Measurements from ENCODE around the gene EEFSEC. TPM values are rescaled to one million over a fixed set of nuclear protein-coding genes. Genes with fewer than 3 reads are reported as not detected.

The EEFSEC gene
- total RNA-seq, 1 donor from 2014 or later = 6.1 TPM

DNA sequence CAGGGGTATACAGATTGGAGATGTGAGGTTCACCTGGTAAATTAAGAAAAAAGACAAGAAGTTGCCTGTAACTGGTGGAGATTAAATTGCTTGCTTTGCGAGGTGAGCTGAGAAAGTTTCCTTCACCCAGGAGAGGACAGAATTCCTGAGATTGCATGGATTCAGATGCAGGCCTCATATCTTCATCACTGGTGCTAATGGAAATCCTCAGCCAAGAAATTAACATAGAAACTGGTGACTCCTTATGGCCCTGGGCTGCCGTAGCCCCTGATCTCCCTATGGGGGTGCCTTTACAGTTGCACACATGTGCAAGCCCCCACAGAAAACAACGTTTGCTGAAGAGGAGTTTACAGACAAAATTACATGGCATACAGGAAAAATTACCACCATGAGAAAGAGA is 68.0 kb downstream of the EEFSEC start:
- peaks cover 3% of the 10 kb centered on the region for H4K20me1 ChIP-seq (ENCODE audit: insufficient read depth, low read length)
- no peaks in the 10 kb centered on the region for H3K36me3 ChIP-seq (ENCODE audit: insufficient read depth, low read length)
- DNase-seq (ENCODE audit: low read depth) (no peak), FAIRE-seq (no peak)
- H3K4me1 ChIP-seq (ENCODE audit: insufficient read depth, low read length) = no peaks in the 10 kb centered on the region
- H3K9ac ChIP-seq (ENCODE audit: low read length) = no peak overlapping the region
- peaks cover 6% of the 10 kb centered on the region for H3K36me3 Mint-ChIP-seq (ENCODE audit: low read depth, unreplicated experiment)
- no peak for TF ChIP-seq EZH2 (IDR thresholded peaks at IDR 0.05; ENCODE audit: insufficient read depth, low read length)
- TF ChIP-seq, protein P1, sequence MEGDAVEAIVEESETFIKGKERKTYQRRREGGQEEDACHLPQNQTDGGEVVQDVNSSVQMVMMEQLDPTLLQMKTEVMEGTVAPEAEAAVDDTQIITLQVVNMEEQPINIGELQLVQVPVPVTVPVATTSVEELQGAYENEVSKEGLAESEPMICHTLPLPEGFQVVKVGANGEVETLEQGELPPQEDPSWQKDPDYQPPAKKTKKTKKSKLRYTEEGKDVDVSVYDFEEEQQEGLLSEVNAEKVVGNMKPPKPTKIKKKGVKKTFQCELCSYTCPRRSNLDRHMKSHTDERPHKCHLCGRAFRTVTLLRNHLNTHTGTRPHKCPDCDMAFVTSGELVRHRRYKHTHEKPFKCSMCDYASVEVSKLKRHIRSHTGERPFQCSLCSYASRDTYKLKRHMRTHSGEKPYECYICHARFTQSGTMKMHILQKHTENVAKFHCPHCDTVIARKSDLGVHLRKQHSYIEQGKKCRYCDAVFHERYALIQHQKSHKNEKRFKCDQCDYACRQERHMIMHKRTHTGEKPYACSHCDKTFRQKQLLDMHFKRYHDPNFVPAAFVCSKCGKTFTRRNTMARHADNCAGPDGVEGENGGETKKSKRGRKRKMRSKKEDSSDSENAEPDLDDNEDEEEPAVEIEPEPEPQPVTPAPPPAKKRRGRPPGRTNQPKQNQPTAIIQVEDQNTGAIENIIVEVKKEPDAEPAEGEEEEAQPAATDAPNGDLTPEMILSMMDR (IDR thresholded peaks at IDR 0.05; ENCODE audit: insufficient read depth, low read depth, low read length) = no peak
- H3K9me3 ChIP-seq (ENCODE audit: insufficient read depth, low read depth, low read length) = no peaks in the 10 kb centered on the region
- no peak overlapping the region for H3K27ac Mint-ChIP-seq (ENCODE audit: unreplicated experiment)
- no peaks in the 10 kb centered on the region for H3K79me2 ChIP-seq (ENCODE audit: insufficient read depth, low read length)
- H3K4me1 Mint-ChIP-seq (ENCODE audit: low read depth, unreplicated experiment) = peaks cover 17% of the 10 kb centered on the region
- peaks cover 8% of the 10 kb centered on the region for H3K9me3 Mint-ChIP-seq (ENCODE audit: unreplicated experiment)
- H2AFZ ChIP-seq (ENCODE audit: low read depth, low read length) = no peak overlapping the region
- H3K27me3 ChIP-seq (ENCODE audit: insufficient read depth, low read length) = no peaks in the 10 kb centered on the region
- H3K4me3 ChIP-seq (ENCODE audit: insufficient read depth, low read depth, low read length) = no peak overlapping the region
- H3K27me3 Mint-ChIP-seq (ENCODE audit: low read depth, unreplicated experiment) = no peaks in the 10 kb centered on the region
- H3K27ac ChIP-seq (ENCODE audit: low read depth, low read length) = no peak overlapping the region
- H3K4me2 ChIP-seq (ENCODE audit: low read length) = no peak overlapping the region
- no peak overlapping the region for H3K4me3 Mint-ChIP-seq (ENCODE audit: unreplicated experiment)

DNA sequence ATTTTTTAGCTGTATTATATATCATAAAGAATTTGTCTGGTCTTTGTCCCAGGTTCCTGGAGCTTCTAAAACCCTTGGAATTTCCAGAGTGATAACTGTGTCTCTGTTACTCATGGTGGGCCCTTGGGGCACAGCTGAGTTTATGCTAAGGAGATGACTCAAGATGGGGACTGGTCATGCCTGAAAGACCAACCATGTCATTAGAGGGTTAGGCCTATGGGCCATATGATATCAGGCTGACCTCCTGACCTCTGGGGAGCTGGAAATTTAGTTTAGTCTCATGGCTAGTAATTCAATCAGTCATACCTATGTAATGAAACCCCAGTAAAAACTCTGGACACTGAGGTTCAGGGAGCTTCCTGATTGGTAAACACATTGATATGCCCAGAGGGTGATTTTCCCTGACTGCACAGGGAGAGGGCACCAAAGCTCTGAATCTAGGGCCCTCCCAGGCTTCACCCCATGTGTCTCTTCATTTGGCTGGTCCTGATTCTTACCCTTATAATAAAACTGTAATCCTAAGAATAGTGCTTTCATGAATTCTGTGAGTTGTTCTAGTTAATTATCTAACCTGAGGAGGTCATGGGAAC is 69.6 kb downstream of the EEFSEC start:
- Histone ChIP-seq H3K36me3 (ENCODE audit: insufficient read depth, low read length) (no peaks in the 10 kb centered on the region), H4K20me1 (ENCODE audit: insufficient read depth, low read length) (peaks cover 16% of the 10 kb centered on the region), H3K4me3 (ENCODE audit: insufficient read depth, low read depth, low read length) (no peak overlapping the region), H3K27me3 (ENCODE audit: insufficient read depth, low read length) (no peaks in the 10 kb centered on the region), H3K4me2 (ENCODE audit: low read length) (no peak overlapping the region), H3K9ac (ENCODE audit: low read length) (no peak overlapping the region), H3K79me2 (ENCODE audit: insufficient read depth, low read length) (no peaks in the 10 kb centered on the region), H2AFZ (ENCODE audit: low read depth, low read length) (no peak overlapping the region), H3K9me3 (ENCODE audit: insufficient read depth, low read depth, low read length) (no peaks in the 10 kb centered on the region), H3K4me1 (ENCODE audit: insufficient read depth, low read length) (no peaks in the 10 kb centered on the region), H3K27ac (ENCODE audit: low read depth, low read length) (no peak overlapping the region)
- Mint-ChIP-seq H3K9me3 (ENCODE audit: unreplicated experiment) (peaks cover 8% of the 10 kb centered on the region), H3K4me3 (ENCODE audit: unreplicated experiment) (no peak overlapping the region), H3K27me3 (ENCODE audit: low read depth, unreplicated experiment) (no peaks in the 10 kb centered on the region), H3K27ac (ENCODE audit: unreplicated experiment) (no peak overlapping the region), H3K4me1 (ENCODE audit: low read depth, unreplicated experiment) (peaks cover 13% of the 10 kb centered on the region), H3K36me3 (ENCODE audit: low read depth, unreplicated experiment) (peaks cover 6% of the 10 kb centered on the region)
- no peak for DNase-seq (ENCODE audit: low read depth)
- no peak for FAIRE-seq
- TF ChIP-seq, protein P1 (IDR thresholded peaks at IDR 0.05; ENCODE audit: insufficient read depth, low read depth, low read length) = no peak
- TF ChIP-seq EZH2 (IDR thresholded peaks at IDR 0.05; ENCODE audit: insufficient read depth, low read length) = no peak

DNA sequence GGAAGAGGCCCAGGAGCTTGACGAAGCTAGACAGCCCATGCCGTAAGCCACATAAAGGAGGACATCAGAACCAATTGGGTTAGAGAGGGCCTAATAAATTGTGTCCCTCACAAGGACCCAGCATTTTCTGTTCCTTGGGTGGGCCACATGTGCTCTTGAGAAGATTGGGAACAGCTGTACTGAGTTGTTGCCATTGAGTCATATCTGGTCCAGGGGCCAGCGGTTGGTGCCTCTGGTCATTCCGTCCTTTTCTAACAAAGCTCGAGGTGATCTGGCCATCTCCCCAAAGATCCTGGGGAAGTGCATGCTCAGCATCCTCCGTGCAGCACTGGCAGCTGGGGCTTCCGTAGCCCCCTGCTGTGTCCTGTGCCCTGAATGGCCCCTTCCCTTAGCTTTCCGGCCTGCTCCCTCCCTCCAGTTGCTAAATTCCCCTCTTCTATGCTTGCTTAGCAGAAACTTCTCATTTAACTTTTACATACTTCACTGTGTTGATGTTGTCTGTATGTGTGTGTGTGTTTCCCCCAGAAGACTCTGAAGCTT is 73.0 kb downstream of the EEFSEC start:
- H3K4me1 Mint-ChIP-seq (ENCODE audit: low read depth, unreplicated experiment) = peaks cover 3% of the 10 kb centered on the region
- no peak overlapping the region for H3K27ac Mint-ChIP-seq (ENCODE audit: unreplicated experiment)
- Histone ChIP-seq H3K36me3 (ENCODE audit: insufficient read depth, low read length) (no peaks in the 10 kb centered on the region), H3K79me2 (ENCODE audit: insufficient read depth, low read length) (no peaks in the 10 kb centered on the region), H4K20me1 (ENCODE audit: insufficient read depth, low read length) (peaks cover 28% of the 10 kb centered on the region), H2AFZ (ENCODE audit: low read depth, low read length) (no peak overlapping the region), H3K4me1 (ENCODE audit: insufficient read depth, low read length) (no peaks in the 10 kb centered on the region), H3K4me3 (ENCODE audit: insufficient read depth, low read depth, low read length) (no peak overlapping the region), H3K27me3 (ENCODE audit: insufficient read depth, low read length) (no peaks in the 10 kb centered on the region), H3K4me2 (ENCODE audit: low read length) (no peak overlapping the region), H3K9me3 (ENCODE audit: insufficient read depth, low read depth, low read length) (no peaks in the 10 kb centered on the region), H3K27ac (ENCODE audit: low read depth, low read length) (no peak overlapping the region), H3K9ac (ENCODE audit: low read length) (no peak overlapping the region)
- no peak for FAIRE-seq
- TF ChIP-seq, protein P1 (IDR thresholded peaks at IDR 0.05; ENCODE audit: insufficient read depth, low read depth, low read length) = no peak
- TF ChIP-seq EZH2 (IDR thresholded peaks at IDR 0.05; ENCODE audit: insufficient read depth, low read length) = no peak
- peaks cover 8% of the 10 kb centered on the region for H3K9me3 Mint-ChIP-seq (ENCODE audit: unreplicated experiment)
- no peaks in the 10 kb centered on the region for H3K27me3 Mint-ChIP-seq (ENCODE audit: low read depth, unreplicated experiment)
- no peak for DNase-seq (ENCODE audit: low read depth)
- no peaks in the 10 kb centered on the region for H3K36me3 Mint-ChIP-seq (ENCODE audit: low read depth, unreplicated experiment)
- H3K4me3 Mint-ChIP-seq (ENCODE audit: unreplicated experiment) = no peak overlapping the region
